Forelimb muscle (tissue), 1 donor: ENCODE measurements around the gene ANKRD26. TPM values are rescaled to one million over a fixed set of nuclear protein-coding genes. Genes with fewer than 3 reads are reported as not detected.
"Not testable (repeated sequence)": the region's sequence is repeated elsewhere in the genome, so short reads cannot be mapped to it uniquely, and the experiment has no call there.

Experiments
- DNase-seq: peaks from one replicate; pipeline ENCODE4 v3.0.0-alpha.2; 2013; ENCODE audit warnings: low read depth
- polyA plus RNA-seq: library from polyadenylated mRNA; unstranded; fragments of 120-200 nt; gene quantifications from one replicate; pipeline ENCODE4 v1.2.1, GENCODE V29; 2013; ENCODE audit not compliant: insufficient read length

The ANKRD26 gene
- 10.4 TPM for polyA plus RNA-seq

GRCh38 chr10:27099916-27100812 lies at the start of gene ANKRD26:
Gene ANKRD26, minus strand, starts transcription at chr10:27100494. Its CDS starts 168 bp downstream, at chr10:27100326.
- peak; percentile 97 for DNase-seq

- DNase-seq: no peak
Measured at GRCh38 chr10:27147701-27148100, 47.4 kb upstream of the ANKRD26 start.

GRCh38 chr10:27145937-27146336 lies 45.6 kb upstream of the ANKRD26 start:
- no peak for DNase-seq

GRCh38 chr10:27143686-27144085 lies 43.4 kb upstream of the ANKRD26 start:
- no peak for DNase-seq

- no peak for DNase-seq
Measured at GRCh38 chr10:27138277-27138676, 38.0 kb upstream of the ANKRD26 start.

GRCh38 chr10:27134371-27134770 lies 34.1 kb upstream of the ANKRD26 start:
- DNase-seq: no peak

- DNase-seq: no peak
Measured at GRCh38 chr10:27108165-27108564, 7.9 kb upstream of the ANKRD26 start.

GRCh38 chr10:27104919-27105318 lies 4.6 kb upstream of the ANKRD26 start:
- no peak for DNase-seq

- peak; percentile 2 for DNase-seq
Measured at GRCh38 chr10:27100813-27101347, 586 bp upstream of the ANKRD26 start.

- no peak for DNase-seq
Measured at GRCh38 chr10:27099448-27099847, 846 bp downstream of the ANKRD26 start.

GRCh38 chr10:27088119-27089044 lies 11.9 kb downstream of the ANKRD26 start:
- no peak for DNase-seq

- DNase-seq: no peak
Measured at GRCh38 chr10:27072436-27073114, 27.7 kb downstream of the ANKRD26 start.

GRCh38 chr10:27068217-27068891 lies 31.9 kb downstream of the ANKRD26 start:
- no peak for DNase-seq

- DNase-seq: no peak
Measured at GRCh38 chr10:27065084-27065483, 35.2 kb downstream of the ANKRD26 start.

- DNase-seq: no peak
Measured at GRCh38 chr10:27052656-27053055, 47.6 kb downstream of the ANKRD26 start.

GRCh38 chr10:27045247-27045646 lies 55.0 kb downstream of the ANKRD26 start:
- not testable (repeated sequence) for DNase-seq

- DNase-seq: no peak
Measured at GRCh38 chr10:27041196-27041595, 59.1 kb downstream of the ANKRD26 start.

- DNase-seq: no peak
Measured at GRCh38 chr10:27038168-27038567, 62.1 kb downstream of the ANKRD26 start.

GRCh38 chr10:27035163-27035562 lies 65.1 kb downstream of the ANKRD26 start:
- no peak for DNase-seq

- DNase-seq: no peak
Measured at GRCh38 chr10:27030060-27030459, 70.2 kb downstream of the ANKRD26 start.

GRCh38 chr10:27022048-27022447 lies 78.2 kb downstream of the ANKRD26 start:
- no peak for DNase-seq
